H1 (cell line): ENCODE measurements around the gene CEP72.

Source experiments
- CEBPB ChIP-seq: IDR thresholded peaks from 2 replicates; pipeline ENCODE4 v1.6.1; 2012; ENCODE audit warnings: low read depth, low read length
- EP300 ChIP-seq, 2 experiments: IDR thresholded peaks; 1 replicate in 1 of 2; 2 replicates in 1 of 2; pipeline ENCODE4 v1.6.1; 2011 to 2012; ENCODE audit warnings: low read depth in 2 of 2, low read length in 2 of 2, mild to moderate bottlenecking in 2 of 2, borderline replicate concordance in 1 of 2, inconsistent platforms in 1 of 2, moderate library complexity in 1 of 2
- EZH2 ChIP-seq: fragments of 200-600 bp; sonication (generic); IDR thresholded peaks from 2 replicates; pipeline ENCODE4 v1.7.1; 2012; ENCODE audit warnings: low read depth, mild to moderate bottlenecking, moderate library complexity, low read length, inconsistent platforms; ENCODE audit not compliant: severe bottlenecking
- GABPA ChIP-seq: IDR thresholded peaks from 2 replicates; pipeline ENCODE4 v1.6.1; 2011; ENCODE audit warnings: mild to moderate bottlenecking, low read length, moderate library complexity, borderline replicate concordance; ENCODE audit not compliant: insufficient read depth
- KDM1A ChIP-seq: fragments of 200-600, 300-600 bp; sonication (generic); IDR thresholded peaks from 2 replicates; pipeline ENCODE4 v1.7.1; 2016; ENCODE audit warnings: mild to moderate bottlenecking, low read length, borderline replicate concordance
- POLR2A ChIP-seq, 2 experiments: IDR thresholded peaks; 1 replicate in 1 of 2; 2 replicates in 1 of 2; pipeline ENCODE4 v1.6.1; 2011; ENCODE audit warnings: low read depth in 2 of 2, low read length in 2 of 2, mild to moderate bottlenecking in 2 of 2; ENCODE audit errors: control extremely low read depth in 1 of 2
- SIN3A ChIP-seq, 2 experiments: IDR thresholded peaks in 1 of 2; conservative IDR thresholded peaks in 1 of 2; 2 replicates each; pipeline ENCODE4 v1.6.1; 2011 to 2012; ENCODE audit warnings: low read length in 2 of 2, improper control_type of control experiment in 1 of 2, low read depth in 1 of 2, mild to moderate bottlenecking in 1 of 2
- TAF1 ChIP-seq: IDR thresholded peaks from 2 replicates; pipeline ENCODE4 v1.6.1; 2011; ENCODE audit warnings: mild to moderate bottlenecking, low read depth, low read length
- YY1 ChIP-seq: IDR thresholded peaks from 2 replicates; pipeline ENCODE4 v1.6.1; 2011; ENCODE audit warnings: low read depth, mild to moderate bottlenecking, low read length
- ZNF274 ChIP-seq: IDR thresholded peaks from 2 replicates; pipeline ENCODE4 v1.7.0; 2012; ENCODE audit warnings: low read length, borderline replicate concordance; ENCODE audit errors: extremely low read depth
- TF ChIP-seq, protein P1 (sequence below), 3 experiments: IDR thresholded peaks; 1 replicate in 2 of 3; 2 replicates in 1 of 3; pipeline versions ENCODE4 v1.5.1 to v1.6.1; 2011; ENCODE audit warnings: low read length in 3 of 3, mild to moderate bottlenecking in 3 of 3, inconsistent platforms in 2 of 3, low read depth in 1 of 3, moderate library complexity in 1 of 3; ENCODE audit not compliant: insufficient read depth in 1 of 3; ENCODE audit errors: control extremely low read depth in 1 of 3

DNA sequence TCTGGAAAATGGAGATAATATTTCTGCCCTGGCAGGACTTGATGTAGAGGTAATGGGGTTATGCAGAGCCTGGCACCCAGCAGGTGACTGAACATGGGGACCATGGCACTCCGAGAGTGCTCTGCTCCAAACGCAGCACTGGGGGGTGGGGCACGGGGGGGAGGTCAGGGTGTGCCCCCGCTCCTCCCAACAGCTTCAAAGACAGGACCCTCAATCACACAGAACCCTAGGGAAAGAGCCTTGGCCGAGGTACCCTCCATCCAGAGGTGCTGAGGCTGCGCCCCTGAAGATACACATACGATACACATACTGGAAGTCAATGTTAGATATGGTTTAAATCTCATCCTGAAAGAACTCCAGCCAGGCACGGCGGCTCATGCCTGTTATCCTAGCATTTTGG lies 26.6 kb upstream of the CEP72 start:
- TF ChIP-seq POLR2A (IDR thresholded peaks at IDR 0.05; ENCODE audit: control extremely low read depth in 1 of 2, low read depth in 2 of 2, low read length in 2 of 2), result no peak
- no peak for TF ChIP-seq EZH2
- no peak for TF ChIP-seq EP300 (IDR thresholded peaks at IDR 0.05; ENCODE audit: borderline replicate concordance in 1 of 2, low read depth in 2 of 2, low read length in 2 of 2)
- no peak for TF ChIP-seq TAF1
- no peak for TF ChIP-seq YY1
- TF ChIP-seq ZNF274, result no peak
- TF ChIP-seq, protein P1, sequence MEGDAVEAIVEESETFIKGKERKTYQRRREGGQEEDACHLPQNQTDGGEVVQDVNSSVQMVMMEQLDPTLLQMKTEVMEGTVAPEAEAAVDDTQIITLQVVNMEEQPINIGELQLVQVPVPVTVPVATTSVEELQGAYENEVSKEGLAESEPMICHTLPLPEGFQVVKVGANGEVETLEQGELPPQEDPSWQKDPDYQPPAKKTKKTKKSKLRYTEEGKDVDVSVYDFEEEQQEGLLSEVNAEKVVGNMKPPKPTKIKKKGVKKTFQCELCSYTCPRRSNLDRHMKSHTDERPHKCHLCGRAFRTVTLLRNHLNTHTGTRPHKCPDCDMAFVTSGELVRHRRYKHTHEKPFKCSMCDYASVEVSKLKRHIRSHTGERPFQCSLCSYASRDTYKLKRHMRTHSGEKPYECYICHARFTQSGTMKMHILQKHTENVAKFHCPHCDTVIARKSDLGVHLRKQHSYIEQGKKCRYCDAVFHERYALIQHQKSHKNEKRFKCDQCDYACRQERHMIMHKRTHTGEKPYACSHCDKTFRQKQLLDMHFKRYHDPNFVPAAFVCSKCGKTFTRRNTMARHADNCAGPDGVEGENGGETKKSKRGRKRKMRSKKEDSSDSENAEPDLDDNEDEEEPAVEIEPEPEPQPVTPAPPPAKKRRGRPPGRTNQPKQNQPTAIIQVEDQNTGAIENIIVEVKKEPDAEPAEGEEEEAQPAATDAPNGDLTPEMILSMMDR (IDR thresholded peaks at IDR 0.05; ENCODE audit: control extremely low read depth in 1 of 3, insufficient read depth in 1 of 3, low read depth in 1 of 3, low read length in 3 of 3), result no peak
- TF ChIP-seq SIN3A (conservative IDR thresholded peaks at IDR 0.05 in 1 of 2, IDR thresholded peaks at IDR 0.05 in 1 of 2; ENCODE audit: low read depth in 1 of 2, low read length in 2 of 2), result no peak
- no peak for TF ChIP-seq GABPA
- no peak for TF ChIP-seq CEBPB
- TF ChIP-seq KDM1A, result no peak
